Ovary (tissue), 3 donors: Measurements from ENCODE around the gene PLCB1.

Experiments used
- POLR2A ChIP-seq: fragments of 450-650 bp; IDR thresholded peaks from one replicate; pipeline ENCODE4 v1.6.1; 2017; ENCODE audit warnings: antibody characterized with exemption, mild to moderate bottlenecking, moderate library complexity
- TF ChIP-seq, protein P1 (sequence below), 3 donors: fragments of 450-650 bp in 2 of 3; fragments of 200-600 bp in 1 of 3; IDR thresholded peaks; one replicate each; pipeline versions ENCODE4 v1.5.1 to v1.8.0; 2016 to 2022; ENCODE audit warnings: antibody characterized with exemption in 3 of 3, mild to moderate bottlenecking in 1 of 3
- donor health status: DM: no; HTN: no; CAD: no.

DNA sequence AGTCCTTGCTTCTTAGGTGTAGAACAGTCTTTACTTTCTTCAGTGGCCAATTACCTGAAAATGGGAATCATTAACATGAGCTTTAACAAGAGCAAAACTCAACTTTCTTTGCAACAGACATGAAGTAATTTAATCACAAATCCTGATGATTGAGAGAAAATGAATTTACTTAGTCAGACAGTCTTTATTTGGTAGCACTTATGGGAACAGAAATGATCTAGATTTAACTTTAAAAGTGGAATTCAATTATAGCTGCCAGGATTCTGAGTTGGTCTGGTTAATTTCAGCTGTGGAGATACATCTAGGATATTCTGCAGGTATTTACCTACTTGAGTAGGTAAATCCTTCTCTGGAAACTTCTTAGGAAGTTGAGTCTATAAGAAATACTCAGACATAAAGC is 492.6 kb downstream of the PLCB1 start:
- TF ChIP-seq, protein P1, sequence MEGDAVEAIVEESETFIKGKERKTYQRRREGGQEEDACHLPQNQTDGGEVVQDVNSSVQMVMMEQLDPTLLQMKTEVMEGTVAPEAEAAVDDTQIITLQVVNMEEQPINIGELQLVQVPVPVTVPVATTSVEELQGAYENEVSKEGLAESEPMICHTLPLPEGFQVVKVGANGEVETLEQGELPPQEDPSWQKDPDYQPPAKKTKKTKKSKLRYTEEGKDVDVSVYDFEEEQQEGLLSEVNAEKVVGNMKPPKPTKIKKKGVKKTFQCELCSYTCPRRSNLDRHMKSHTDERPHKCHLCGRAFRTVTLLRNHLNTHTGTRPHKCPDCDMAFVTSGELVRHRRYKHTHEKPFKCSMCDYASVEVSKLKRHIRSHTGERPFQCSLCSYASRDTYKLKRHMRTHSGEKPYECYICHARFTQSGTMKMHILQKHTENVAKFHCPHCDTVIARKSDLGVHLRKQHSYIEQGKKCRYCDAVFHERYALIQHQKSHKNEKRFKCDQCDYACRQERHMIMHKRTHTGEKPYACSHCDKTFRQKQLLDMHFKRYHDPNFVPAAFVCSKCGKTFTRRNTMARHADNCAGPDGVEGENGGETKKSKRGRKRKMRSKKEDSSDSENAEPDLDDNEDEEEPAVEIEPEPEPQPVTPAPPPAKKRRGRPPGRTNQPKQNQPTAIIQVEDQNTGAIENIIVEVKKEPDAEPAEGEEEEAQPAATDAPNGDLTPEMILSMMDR (IDR thresholded peaks at IDR 0.05), result no peak
- no peak for TF ChIP-seq POLR2A
